Upper lobe of right lung (tissue), 1 donor: ENCODE results near the gene TP63. TPM values are rescaled to one million over a fixed set of nuclear protein-coding genes. Genes with fewer than 3 reads are reported as not detected.

Experiments
- ATAC-seq: fragments of 200-7000 bp; cut with Tn5 transposase; one replicate; pipeline ENCODE4 v1.9.1; 2020; ENCODE audit warnings: mild to moderate bottlenecking, moderate library complexity
- DNase-seq: peaks from one replicate; pipeline ENCODE4 v3.0.0-alpha.2; 2020
- H3K27ac ChIP-seq: fragments of 200-600 bp; one replicate; pipeline ENCODE4 v1.8.0; 2022
- H3K27me3 ChIP-seq: fragments of 200-600 bp; one replicate; pipeline ENCODE4 v1.8.0; 2022; ENCODE audit warnings: mild to moderate bottlenecking
- H3K36me3 ChIP-seq: fragments of 200-600 bp; one replicate; pipeline ENCODE4 v1.8.0; 2022
- H3K4me1 ChIP-seq: fragments of 200-600 bp; one replicate; pipeline ENCODE4 v1.8.0; 2022
- H3K4me3 ChIP-seq: fragments of 200-600 bp; one replicate; pipeline ENCODE4 v1.8.0; 2022; ENCODE audit warnings: mild to moderate bottlenecking
- H3K9me3 ChIP-seq: fragments of 200-600 bp; one replicate; pipeline ENCODE4 v1.8.0; 2022
- intact Hi-C: fragments of 100-400 bp; cut with DNase I; formaldehyde crosslinking; loops from one replicate; pipeline ENCODE4 v1.11.0; 2022
- total RNA-seq: library from RNA; stranded (reverse); fragmentation: NEBNext Ultra II Directional; extraction: Animal tissue kit (Norgen Biotek cat#: 25700); gene quantifications from one replicate; pipeline ENCODE4 v1.2.1, GENCODE V29; 2021
- TF ChIP-seq, protein P1 (sequence below): fragments of 200-600 bp; IDR thresholded peaks from one replicate; pipeline ENCODE4 v1.8.0; 2022; ENCODE audit warnings: antibody characterized with exemption
- donor health status: DM: no; HTN: yes; CAD: no; lungs with severe emphysema.

The TP63 gene
- total RNA-seq, 1 donor from 2014 or later = 1.3 TPM

DNA sequence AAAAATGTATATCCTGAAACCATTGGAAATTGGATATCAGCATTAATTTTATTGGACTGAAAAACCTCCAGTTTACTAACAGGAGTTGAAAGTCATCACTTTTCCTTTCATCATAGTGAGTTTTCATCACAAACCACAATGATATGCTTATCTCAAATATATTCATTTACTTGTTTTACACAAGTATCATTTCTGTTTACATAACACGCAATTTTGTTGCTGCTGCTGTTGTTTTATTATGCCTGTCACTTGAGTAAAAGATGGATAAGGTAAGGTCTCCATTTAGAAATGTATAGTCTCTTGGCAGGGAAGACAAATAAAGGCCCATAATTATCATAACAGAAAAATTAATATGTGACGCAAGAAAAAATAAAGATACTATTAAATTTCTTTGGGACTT is 199.2 kb downstream of the TP63 start:
- Histone ChIP-seq H3K4me3 (no peak overlapping the region), H3K36me3 (no peaks in the 10 kb centered on the region), H3K27me3 (no peaks in the 10 kb centered on the region), H3K27ac (no peak overlapping the region), H3K4me1 (no peaks in the 10 kb centered on the region), H3K9me3 (no peaks in the 10 kb centered on the region)
- DNase-seq = no peak
- TF ChIP-seq, protein P1, sequence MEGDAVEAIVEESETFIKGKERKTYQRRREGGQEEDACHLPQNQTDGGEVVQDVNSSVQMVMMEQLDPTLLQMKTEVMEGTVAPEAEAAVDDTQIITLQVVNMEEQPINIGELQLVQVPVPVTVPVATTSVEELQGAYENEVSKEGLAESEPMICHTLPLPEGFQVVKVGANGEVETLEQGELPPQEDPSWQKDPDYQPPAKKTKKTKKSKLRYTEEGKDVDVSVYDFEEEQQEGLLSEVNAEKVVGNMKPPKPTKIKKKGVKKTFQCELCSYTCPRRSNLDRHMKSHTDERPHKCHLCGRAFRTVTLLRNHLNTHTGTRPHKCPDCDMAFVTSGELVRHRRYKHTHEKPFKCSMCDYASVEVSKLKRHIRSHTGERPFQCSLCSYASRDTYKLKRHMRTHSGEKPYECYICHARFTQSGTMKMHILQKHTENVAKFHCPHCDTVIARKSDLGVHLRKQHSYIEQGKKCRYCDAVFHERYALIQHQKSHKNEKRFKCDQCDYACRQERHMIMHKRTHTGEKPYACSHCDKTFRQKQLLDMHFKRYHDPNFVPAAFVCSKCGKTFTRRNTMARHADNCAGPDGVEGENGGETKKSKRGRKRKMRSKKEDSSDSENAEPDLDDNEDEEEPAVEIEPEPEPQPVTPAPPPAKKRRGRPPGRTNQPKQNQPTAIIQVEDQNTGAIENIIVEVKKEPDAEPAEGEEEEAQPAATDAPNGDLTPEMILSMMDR = no peak
- intact Hi-C loops = no loop called here
- ATAC-seq = no peak

DNA sequence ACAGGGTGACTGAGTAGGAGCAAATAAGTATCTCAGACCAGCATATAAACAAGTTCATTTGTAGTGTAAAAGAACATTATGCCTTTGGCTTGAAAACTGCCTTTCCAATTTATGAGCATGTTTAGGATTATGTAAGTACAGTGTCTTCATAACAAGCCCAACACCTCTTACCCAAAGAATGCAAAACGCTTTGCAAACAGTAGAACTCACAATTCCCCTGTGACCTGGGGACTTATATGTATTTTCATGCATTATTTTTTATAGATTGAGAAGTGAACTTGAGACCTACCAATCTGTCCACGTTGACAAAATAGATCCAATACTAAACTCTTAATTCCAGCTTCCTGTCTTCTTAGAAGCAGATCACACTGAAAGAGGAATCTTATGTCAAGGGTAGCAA is 202.1 kb downstream of the TP63 start:
- H3K36me3 ChIP-seq = no peaks in the 10 kb centered on the region
- intact Hi-C loops = no loop called here
- ATAC-seq (no peak), DNase-seq (no peak)
- TF ChIP-seq, protein P1 = no peak
- no peak overlapping the region for H3K4me3 ChIP-seq
- no peaks in the 10 kb centered on the region for H3K4me1 ChIP-seq
- no peak overlapping the region for H3K27ac ChIP-seq
- no peaks in the 10 kb centered on the region for H3K27me3 ChIP-seq
- H3K9me3 ChIP-seq = no peaks in the 10 kb centered on the region

DNA sequence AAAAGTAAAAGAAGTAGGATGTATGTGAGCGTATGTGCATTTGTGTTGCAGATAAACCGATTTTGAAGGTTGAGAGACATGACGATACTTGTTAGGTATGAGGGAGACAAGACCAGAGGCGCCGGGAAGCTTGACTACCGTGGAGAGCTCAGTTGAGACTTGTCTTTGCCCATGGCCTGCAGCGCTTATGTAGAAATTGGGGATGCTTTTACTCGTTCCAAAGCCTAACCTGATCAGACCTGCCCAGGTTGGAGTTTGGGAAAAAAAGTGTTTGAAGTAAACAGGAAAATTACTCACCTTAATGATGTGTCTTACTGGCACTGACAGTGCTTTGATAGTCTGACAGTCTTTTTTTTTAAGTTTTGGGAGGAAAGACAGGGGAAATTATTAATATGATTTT is 202.8 kb downstream of the TP63 start:
- Histone ChIP-seq H3K4me3 (no peak overlapping the region), H3K36me3 (no peaks in the 10 kb centered on the region), H3K4me1 (no peaks in the 10 kb centered on the region), H3K27ac (no peak overlapping the region), H3K27me3 (no peaks in the 10 kb centered on the region), H3K9me3 (no peaks in the 10 kb centered on the region)
- no peak for DNase-seq
- intact Hi-C loops = no loop called here
- ATAC-seq = no peak
- TF ChIP-seq, protein P1 = no peak

DNA sequence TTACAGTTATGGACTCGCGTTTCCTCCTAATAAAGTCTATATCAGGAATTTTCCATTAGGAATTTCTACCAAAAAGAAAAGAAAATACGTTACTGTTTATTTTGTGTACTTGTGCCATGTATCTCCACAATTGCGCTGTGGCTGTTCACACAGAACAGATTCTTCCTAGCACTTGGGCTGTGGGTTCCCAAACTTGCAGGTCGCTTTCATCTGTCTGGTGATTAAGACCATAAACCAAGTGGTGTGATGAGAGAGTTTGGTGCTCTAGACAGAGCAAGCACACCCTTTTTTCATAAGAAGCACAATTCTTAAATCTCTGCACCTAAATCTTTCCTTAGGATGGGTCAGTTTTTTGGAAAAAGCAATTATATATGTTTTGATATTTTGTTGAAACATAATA is 203.3 kb downstream of the TP63 start:
- H3K27ac ChIP-seq = no peak overlapping the region
- no peaks in the 10 kb centered on the region for H3K27me3 ChIP-seq
- H3K36me3 ChIP-seq = no peaks in the 10 kb centered on the region
- no peaks in the 10 kb centered on the region for H3K4me1 ChIP-seq
- no peak overlapping the region for H3K4me3 ChIP-seq
- intact Hi-C loops = no loop called here
- no peak for ATAC-seq
- TF ChIP-seq, protein P1 = no peak
- DNase-seq = no peak
- no peaks in the 10 kb centered on the region for H3K9me3 ChIP-seq

DNA sequence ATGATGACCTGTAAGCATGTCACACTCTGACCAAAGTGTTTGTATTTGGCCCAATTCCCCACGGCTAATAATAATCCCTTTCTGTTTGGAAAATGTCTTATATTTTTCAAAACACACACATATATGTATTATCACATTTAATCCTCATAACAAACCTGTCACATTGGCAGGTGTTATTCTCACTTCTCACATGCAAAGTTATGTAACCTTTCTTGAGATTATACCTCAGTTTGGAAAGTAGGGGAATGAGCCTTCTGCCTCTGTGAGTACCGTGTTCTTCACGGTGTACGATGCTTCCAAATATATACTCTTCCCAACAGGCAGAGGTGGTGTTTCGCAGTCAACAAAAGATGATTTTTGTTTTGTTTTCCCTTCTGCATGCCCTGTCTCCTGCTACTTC is 205.6 kb downstream of the TP63 start:
- Histone ChIP-seq H3K36me3 (no peaks in the 10 kb centered on the region), H3K27ac (no peak overlapping the region), H3K4me1 (no peaks in the 10 kb centered on the region), H3K4me3 (no peak overlapping the region), H3K27me3 (no peaks in the 10 kb centered on the region), H3K9me3 (no peaks in the 10 kb centered on the region)
- TF ChIP-seq, protein P1 = no peak
- intact Hi-C loops = no loop called here
- ATAC-seq (no peak), DNase-seq (no peak)

DNA sequence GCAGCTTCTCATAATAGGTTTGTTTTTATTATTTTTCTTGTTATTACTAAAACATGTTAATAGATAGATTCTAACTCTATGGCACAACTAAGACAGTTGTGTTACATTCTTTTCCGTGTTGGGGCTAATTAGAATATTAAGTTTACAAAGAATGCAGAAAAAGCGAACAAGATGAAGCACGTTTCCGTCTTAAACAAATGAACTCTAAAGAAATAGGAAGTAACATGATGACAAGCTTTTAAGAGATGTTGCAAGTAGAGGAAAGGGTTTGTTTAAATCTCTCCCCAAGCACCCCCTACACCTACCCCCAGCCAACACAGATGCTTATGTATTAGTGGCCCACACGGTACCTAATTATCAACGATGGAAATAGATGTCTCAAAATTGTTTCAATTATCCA is 207.1 kb downstream of the TP63 start:
- H3K27me3 ChIP-seq = no peaks in the 10 kb centered on the region
- H3K4me3 ChIP-seq = no peak overlapping the region
- no peak overlapping the region for H3K27ac ChIP-seq
- DNase-seq (no peak), ATAC-seq (no peak)
- TF ChIP-seq, protein P1 = no peak
- no peaks in the 10 kb centered on the region for H3K4me1 ChIP-seq
- intact Hi-C loops = no loop called here
- H3K36me3 ChIP-seq = no peaks in the 10 kb centered on the region
- no peaks in the 10 kb centered on the region for H3K9me3 ChIP-seq
